GM18505 (cell line): ENCODE data around the gene SERPINA6.
"Not testable (repeated sequence)": the region's sequence is repeated elsewhere in the genome, so short reads cannot be mapped to it uniquely, and the experiment has no call there.

Experiments used
- ATAC-seq: cut with Tn5 transposase; IDR thresholded peaks from one replicate; pipeline ENCODE4 v1.9.1; 2021; ENCODE audit not compliant: unreplicated experiment
- POLR2A ChIP-seq: IDR thresholded peaks from 4 replicates; pipeline ENCODE4 v1.6.1; 2011; ENCODE audit warnings: borderline replicate concordance; ENCODE audit not compliant: insufficient read depth, insufficient read length; ENCODE audit errors: extremely low read depth

The SERPINA6 gene

GRCh38 chr14:94288610-94289465 lies 34.3 kb downstream of the SERPINA6 start:
- no peak for ATAC-seq
- TF ChIP-seq POLR2A, result no peak

GRCh38 chr14:94285158-94285557 lies 38.0 kb downstream of the SERPINA6 start:
- no peak for ATAC-seq
- no peak for TF ChIP-seq POLR2A

GRCh38 chr14:94284221-94284620 lies 38.9 kb downstream of the SERPINA6 start:
- no peak for TF ChIP-seq POLR2A
- ATAC-seq, result no peak

GRCh38 chr14:94282991-94283723 lies 40.0 kb downstream of the SERPINA6 start:
- TF ChIP-seq POLR2A, result no peak
- ATAC-seq, result no peak

GRCh38 chr14:94278731-94279130 lies 44.4 kb downstream of the SERPINA6 start:
- ATAC-seq, result no peak
- TF ChIP-seq POLR2A, result no peak

- ATAC-seq, result not testable (repeated sequence)
Measured at GRCh38 chr14:94276898-94277561, 46.1 kb downstream of the SERPINA6 start.

GRCh38 chr14:94269156-94269555 lies 54.0 kb downstream of the SERPINA6 start:
- ATAC-seq, result no peak
- TF ChIP-seq POLR2A, result no peak

- ATAC-seq, result not testable (repeated sequence)
Measured at GRCh38 chr14:94268582-94268981, 54.6 kb downstream of the SERPINA6 start.

- ATAC-seq, result no peak
- TF ChIP-seq POLR2A, result no peak
Measured at GRCh38 chr14:94267352-94267751, 55.8 kb downstream of the SERPINA6 start.

GRCh38 chr14:94264195-94264594 lies 58.9 kb downstream of the SERPINA6 start:
- ATAC-seq, result not testable (repeated sequence)
